NCI-H748 (cell line): Measurements from ENCODE around the gene MICAL3.

ENCODE experiments used
- DNase-seq: peaks from one replicate; lab custom pipeline; 2025; ENCODE audit not compliant: unreplicated experiment; lab: John Stamatoyannopoulos, UW

MICAL3 gene

DNA sequence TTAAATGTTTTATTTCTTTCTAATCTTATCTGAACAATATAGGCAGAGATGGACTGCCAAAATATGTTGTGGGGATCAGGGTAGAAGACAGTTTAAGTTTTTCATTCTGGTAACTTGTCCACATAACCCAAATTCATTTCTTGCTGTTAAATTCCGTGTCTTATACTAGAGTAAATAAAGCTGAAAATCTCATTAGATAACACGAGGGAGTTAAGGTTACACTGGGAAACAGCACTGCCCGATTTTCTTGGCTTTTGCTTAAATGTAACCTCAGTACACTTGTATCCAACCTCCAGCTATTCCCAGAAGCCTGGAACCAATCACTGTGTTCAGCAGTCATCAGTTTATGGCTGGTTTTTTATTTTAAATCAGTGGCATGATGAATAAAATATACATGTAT, 48.2 kb downstream of the MICAL3 start:
- no peak for DNase-seq

DNA sequence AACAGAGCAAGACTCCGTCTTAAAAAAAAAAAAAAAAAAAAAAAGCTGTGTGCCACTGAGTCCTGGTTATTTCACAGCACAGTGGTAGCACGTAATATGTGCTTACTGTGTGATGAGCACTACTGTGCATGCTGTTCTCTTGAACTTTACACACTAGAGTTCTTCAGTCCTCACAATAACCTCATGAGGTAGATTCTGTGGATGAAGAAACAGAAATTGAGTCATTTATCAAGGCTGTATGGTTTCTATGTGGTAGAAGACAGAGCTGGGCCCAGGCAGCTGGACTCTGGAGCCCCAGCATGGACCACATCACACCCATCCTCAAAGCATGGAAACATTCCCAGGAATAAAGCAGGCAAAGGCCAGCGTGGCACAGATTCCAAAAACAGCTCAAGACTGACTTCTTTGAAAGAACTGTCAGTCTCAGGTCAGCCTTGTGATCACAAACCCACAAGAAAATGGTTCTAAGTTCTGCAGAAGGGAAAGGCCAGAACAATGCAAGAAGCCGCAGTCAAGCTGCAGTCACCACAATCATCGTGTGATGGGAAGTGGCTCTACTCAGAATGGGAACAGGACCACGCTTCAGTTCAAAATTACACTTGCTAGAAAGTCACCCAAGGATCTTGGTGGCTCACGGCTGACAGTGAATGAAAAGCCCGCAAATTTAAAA, 49.5 kb downstream of the MICAL3 start:
- DNase-seq, result no peak

DNA sequence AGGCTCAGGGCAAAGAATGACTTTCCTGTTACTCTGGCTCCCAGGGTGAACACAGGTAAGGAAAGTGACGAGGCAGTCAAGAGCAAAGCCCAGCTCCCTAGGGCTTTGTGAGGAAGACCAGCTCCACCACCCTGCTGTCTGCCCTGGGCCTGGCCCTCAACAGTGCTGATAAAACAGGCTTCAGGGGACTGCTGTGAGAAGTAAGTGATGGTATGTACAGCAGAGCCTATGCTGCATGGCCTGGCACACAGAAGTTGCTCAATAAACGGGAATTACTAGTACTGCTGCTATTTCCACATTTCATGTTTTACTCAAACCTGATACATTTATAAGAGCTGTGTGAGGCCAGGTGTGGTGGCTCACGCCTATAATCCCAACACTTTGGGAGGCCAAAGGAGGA, 50.3 kb downstream of the MICAL3 start:
- no peak for DNase-seq

DNA sequence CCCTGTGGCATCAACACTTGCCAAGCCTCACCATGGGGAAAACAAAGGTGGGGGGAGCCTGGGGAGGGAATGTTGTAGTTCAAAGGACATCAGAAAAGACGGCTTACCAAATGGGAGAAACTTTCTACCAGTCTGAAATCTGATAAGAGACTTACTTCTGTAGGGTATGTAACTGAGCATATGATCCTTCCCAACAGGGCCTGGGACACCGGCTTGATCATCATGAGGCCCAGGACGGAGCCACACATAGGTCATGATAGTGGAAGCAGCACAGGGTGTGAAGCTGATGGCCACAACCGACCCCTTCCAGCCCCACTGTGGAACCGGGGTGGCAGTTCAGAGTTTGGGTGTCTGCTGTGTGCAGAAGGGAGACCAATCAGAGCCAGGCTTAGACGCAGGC, 51.1 kb downstream of the MICAL3 start:
- DNase-seq, result no peak

DNA sequence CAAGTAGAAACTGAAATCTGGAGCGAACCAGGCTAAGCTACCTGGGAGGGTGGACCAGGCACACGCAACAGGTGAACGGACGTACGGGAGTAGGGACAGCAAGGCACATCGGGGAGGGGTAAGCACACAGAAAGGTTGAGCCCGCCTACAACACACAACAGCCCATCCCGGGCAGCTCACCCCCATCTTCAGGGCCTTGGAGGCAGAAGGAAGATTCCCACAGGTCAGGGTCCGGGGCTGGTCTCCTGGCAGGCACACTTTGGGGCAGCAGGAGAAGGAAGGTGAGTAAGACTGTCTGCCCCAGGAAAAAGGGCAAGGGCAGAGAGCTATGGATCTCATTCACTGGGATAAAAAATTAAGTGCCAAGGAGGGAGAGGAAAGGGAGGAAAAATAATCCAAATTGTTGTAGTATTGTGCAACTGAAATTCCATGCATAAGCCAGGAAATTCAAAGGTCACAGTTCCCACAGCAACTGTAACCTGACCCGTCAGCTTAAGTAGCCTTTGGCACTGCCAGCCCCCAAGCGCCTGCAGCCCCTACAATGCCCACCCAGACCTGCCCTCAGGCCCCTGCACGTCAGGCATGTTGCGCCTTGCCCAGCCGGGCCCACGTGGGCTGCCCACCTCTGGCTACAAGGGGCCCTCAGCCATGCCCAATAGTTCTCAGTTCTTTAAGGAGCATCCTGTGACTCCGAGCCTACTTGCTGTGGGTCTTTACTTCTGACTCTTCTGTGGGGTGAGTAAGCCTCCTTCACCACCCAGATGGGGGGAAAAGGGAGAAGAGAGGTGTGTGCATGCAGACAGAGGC, 51.8 kb downstream of the MICAL3 start:
- no peak for DNase-seq

DNA sequence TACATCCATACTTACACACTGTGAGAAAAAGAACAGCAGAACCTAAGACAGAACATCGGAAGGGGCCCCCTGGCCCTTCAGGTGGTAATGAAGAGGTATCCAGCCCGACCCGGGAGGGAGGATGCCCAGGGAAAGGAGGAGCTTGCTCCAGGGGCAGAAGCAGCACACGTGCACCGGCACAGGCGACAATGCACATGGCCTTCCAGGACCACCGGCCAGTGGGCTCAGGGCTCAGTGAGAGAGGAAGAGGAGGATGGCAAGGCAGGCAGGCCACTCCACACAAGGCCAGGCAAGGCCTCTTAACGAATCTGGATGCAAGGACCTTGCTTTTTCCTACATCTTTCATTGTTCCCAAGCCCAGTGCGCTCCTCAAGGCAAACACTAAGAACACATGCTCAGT, 52.6 kb downstream of the MICAL3 start:
- DNase-seq, result no peak

DNA sequence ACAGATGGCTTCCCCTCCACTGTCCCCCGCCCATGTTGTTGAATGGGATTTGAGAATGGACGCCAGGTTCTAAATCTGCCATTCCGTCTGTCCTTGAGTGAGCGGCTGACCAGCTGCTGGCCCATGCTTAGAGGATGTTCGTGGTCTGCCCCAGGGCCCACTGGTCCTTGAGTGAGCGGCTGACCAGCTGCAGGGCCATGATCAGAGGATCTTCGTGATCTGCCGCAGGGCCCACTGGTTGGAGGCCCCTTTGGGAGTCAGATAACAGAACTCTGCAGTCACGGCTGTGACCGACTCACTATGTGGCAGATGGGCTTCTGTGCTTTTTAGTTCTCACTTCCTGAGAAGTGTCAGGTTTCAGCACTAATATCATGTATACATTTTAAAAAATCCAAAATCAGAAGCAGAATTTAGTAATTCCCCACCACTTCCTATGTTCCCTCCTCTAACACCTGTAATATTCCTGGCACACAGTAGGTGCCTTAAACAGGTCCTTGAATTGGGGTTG, 54.1 kb downstream of the MICAL3 start:
- no peak for DNase-seq

DNA sequence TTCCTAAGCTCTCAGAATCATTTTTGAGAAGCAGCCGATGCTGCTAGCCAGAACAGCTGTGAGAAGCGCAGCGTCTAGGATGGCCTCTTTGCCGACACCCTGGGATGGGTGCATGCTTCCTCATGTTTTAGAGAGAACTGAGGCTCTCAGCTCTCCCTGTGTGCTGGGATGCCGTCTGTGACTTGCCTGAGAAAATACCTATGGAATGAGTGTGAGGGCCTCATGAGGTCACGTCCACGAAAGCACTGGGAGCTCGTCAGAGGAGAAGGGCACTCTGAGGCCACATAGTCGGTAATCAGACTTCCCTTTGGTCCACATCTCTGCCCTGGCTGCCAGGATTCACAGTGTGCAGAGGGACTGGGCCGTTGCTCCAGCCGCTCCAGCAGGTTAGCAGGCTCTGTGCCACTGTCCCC, 54.7 kb downstream of the MICAL3 start:
- no peak for DNase-seq

DNA sequence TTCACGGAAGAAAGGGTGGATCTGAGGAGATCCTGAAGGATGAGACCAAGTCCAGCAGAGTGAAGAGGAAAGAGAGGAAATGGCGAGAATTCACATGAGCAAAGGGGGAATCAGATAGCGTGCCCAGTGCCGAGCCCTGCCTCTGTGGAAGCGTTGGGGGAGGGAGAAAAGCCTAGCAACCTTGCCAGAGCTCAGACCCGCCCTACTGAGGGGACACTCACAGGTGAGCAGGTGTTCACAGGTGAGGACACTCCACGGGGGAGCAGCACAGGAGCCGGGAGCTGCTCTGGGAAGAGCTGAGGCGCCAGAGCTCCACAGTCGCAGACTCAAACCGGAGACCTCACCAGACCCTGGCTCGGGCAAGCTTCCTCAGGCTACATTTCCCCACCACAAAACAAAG, 56.2 kb downstream of the MICAL3 start:
- peak; percentile 75 for DNase-seq

DNA sequence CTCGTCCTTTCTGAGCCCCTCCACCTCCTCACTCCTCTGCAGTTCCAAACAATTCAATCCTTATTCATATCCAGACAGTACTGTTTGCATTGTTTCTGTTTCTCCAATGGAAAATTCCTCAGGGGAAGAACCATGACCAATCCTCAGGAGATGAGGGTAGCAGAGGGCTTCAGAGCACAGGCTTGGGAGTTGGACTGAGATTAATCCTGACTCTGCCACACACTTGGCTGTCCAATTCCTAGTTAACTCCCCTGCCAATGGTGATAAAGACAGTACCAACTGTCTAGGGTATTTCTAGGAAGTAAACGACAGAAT, 58.0 kb downstream of the MICAL3 start:
- DNase-seq, result no peak

DNA sequence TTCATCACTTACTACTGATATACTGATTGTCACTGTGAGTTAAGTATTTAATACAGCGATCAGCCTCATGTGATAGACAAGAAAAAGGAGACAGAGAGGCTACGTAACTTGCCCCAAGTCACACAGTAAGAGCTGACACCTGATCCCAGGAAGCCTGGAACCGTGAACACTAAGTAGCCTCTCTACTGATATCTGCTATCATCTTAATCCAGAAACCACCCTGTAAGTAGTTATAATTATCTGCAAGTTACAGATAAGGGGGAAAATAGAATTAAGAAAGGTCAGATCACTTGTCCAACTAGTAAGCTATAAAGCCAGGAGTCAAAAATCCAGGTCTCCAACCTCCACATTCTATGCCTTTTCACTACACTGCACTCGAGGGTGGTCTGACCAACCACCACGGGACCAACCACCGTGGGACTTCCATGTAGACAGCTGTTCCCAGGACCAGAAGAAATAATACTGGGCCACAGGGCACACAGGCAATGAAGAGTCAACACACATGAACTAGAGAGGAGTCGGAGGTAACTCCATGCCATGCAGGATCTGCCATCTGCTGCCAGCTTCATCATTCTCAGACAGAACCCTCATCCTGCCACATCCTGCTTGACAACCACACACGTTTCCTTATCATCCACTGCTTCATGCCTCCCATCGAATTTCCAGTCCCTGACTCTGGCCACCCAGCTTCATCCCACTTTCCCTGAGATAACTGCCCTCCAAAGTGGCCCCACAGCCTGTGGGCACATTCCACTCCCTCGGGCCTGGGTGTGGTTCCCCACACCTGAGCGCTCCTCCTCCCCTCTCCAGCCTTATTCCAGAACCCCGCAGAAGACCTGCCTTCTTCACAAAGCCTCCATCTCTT, 58.6 kb downstream of the MICAL3 start:
- DNase-seq, result no peak

DNA sequence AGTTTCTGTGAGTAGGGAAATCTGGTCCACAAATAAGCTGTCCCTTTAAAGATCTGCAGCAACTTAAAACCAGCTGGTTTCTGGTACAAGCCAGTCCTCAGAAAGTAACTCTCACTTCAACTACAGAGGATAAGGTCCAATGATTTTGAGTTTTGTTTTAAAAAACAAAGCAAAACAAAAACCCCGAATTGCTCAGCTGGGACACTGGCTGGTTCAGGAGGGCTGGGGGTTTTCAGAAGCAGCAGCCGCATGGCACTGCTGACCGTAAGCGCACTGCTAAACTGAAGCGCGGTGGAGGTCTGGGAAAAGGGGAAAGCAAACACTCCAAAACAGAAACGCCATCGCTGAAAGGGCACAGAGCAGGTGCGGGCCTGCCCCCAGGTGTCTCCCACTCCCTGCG, 59.7 kb downstream of the MICAL3 start:
- peak; percentile 30 for DNase-seq

DNA sequence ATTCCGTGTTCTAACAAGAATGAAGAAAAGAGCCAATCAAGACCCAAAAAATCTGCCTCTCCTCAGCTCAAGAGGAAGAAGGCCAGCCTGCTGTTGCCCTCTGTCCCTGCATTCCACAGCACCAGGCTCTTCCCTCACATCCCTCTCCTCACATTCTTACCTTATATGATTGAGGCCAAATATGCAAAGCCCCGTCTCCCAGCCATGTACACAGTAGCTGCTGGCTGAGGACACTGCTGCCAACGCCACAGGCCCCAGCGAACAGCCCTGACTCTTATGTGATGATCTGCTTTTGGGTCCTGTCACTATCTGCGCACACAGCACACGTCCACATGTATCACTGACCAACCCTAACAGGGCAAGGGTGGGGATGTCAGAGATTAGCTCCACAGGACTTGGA, 60.2 kb downstream of the MICAL3 start:
- DNase-seq, result no peak

DNA sequence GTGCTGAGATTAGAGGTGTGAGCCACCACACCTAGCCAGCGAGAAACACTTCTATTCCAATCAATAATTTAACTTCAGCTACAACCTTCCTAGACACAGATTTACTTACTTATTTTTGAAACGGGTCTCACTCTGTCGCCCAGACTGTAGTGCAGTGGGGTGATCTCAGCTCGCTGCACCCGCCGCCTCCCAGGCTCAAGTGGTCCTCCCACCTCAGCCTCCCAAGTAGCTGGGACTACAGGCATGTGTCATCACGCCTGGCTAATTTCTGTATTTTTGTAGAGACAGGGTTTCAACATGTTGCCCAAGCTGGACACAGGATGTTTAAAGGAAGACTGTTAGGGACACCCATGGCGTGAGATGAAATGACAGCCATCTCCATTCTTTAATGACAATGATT, 61.3 kb downstream of the MICAL3 start:
- no peak for DNase-seq

DNA sequence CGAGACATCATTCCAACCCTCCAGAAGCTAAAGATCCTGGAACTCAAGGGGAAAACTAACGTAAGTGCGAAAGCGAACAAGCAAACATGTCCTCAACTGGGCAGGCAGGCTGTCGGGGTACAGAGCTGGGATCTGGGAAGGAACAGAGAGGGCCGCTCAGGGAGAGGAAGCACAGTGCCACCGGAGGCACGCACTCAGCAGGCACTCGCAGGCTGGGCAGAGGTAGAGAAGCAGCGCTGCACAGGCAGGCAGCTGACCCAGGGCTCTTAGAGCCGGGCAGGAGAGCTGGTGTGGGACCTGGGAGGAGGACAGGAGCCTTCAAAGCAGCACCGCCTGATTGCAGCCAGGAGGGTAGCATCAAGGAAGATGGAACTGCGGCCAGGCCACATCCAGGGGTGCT, 62.2 kb downstream of the MICAL3 start:
- DNase-seq, result no peak

DNA sequence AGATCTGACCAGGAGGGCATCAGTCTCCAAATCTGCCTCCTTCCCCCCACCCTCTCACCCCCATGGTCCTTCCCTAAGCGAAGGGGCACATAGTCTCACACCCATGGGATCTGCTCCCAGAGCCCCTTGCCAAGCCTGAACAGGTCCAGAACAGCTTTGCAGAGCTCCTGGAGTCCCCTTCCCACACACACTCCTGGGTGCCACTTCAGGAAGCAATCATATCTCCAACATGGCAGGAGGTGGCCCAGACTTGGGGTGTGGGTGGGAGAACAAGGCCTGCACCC, 63.0 kb downstream of the MICAL3 start:
- DNase-seq, result no peak

DNA sequence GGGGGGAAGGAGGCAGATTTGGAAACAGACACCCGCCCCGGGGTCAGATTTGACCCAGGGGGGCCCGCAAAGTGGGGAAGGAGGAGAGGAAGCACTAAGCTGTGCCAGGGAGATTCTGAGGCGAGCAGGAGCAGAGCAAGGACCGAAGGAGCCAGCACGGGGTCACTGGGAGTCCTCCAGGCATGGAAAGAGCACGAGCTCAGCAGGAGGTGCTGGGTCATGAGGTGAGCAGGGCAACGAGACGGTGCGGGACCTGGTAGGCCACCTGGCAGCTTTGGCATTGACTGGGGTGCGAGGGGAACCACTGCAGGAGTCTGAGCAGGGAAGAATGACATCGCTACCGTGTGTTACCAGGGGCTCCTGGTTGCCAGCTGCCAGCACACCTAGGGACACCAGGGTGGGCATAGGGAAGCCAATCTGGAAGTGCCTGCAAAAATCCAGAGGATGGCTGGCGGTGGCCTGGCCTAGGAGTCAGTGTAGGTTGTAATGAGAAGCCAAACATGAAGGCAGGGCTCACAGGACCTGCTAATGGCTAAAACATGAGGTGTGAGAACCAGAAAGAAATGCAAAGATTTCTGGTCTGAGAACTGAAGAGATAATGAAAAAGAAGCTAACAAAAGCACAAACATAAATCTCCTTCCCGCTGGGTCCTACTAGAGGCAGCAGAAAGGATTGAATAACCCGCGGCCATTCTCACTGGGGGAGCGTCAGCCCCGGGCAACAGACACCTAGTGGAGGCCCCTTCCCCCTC, 63.5 kb downstream of the MICAL3 start:
- DNase-seq, result no peak

DNA sequence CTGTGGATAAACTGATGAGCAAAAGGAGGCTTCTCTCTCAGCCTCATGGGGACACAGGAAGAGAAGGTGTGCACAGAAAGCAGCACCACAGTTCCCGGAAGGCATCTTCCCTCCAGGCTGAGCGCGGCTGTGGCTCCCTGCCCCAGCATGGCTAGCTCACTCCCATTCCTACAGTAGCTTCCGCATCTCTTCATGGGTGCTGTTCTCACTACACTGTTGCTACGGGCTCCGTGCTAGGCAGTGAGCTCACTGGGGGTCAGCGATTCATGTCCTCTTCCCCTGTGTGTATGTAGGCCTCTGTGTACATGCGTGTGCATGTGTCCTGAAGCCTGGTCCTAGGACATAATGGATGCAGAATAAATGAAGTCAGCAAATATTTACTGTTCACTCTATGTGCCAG, 64.3 kb downstream of the MICAL3 start:
- DNase-seq, result no peak

DNA sequence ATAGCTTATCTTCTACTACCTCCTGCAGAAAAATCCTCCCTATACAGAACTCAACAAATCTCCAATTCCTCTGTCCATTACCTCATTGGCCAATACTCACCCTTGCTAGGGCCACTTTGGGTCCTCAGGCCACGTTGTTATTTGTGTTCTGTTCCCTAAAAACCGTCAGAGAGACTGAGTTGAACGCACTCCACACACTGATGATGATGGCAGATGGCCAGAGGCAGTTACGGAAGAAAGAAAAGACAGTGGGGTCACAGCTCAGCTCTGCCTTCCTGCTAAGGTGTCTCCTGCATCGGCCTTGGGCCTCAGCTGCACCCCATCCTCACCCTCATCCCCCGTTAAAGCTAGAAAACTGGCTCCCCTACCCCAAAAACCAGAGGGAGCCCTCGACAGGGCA, 66.2 kb downstream of the MICAL3 start:
- DNase-seq, result no peak

DNA sequence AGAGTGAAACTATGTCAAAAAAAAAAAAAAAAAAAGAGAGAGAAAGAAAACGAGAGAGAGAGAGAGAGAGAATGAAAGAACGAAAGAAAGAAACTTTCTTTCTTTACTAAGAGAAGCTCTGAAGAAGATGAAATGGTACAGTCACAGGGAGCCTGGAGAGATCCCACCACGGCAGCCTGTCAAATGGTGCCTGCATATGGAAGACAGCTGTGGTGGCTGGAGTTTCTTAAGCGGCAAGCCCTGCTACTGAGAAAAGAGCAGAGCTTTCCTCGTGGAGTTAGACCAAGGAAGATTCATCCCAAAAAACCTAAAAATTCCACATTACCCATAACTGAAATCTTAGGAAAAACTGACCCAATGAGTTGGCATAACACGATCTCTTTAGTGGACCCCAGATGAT, 66.7 kb downstream of the MICAL3 start:
- no peak for DNase-seq

DNA sequence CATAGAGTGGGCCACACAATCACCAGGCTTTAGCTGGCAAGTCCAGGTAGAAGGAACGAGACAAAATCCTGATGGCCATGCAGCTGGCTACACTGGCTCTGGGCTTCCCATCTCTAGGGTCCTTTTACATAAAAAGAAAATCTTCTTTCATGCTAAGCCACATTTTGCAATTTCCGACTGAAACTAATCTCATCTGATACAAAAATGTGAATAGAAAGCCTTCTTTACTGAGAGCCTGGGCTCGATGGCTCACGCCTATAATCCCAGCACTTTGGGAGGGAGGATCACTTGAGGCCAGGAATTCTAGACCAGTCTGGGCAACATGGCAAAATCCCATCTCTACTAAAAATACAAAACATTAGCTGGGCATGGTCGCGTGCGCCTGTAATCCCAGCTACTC, 67.2 kb downstream of the MICAL3 start:
- no peak for DNase-seq
